ENCODE results near the gene OIT3.

Gene OIT3

DNA sequence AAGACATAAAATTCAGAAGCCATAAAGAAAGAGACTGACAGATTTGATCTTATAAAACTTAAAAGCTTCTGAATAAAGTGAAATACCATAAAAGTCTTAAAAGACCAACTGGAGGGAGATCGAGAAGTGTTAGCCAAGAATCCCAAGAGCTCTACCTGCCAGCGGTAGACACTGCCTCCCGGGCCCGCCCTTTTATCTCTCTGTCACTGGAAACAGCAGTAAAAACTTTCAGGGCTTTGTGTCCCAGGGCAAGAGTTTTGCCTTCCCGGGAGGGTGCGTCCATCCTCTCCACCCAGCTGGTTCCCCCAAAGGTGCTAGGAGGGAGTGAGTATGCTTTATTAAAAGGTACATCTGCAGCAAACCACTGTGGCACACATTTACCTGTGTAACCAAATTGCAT lies 55.2 kb downstream of the OIT3 start:
- H3K27ac Mint-ChIP-seq, result no peak overlapping the region
- H3K36me3 Mint-ChIP-seq (ENCODE audit: low read depth), result no peaks in the 10 kb centered on the region
- DNase-seq, result no peak
- H3K4me3 Mint-ChIP-seq, result no peak overlapping the region
- peaks cover 3% of the 10 kb centered on the region for H3K9me3 Mint-ChIP-seq
- no peak for TF ChIP-seq CTCF (IDR thresholded peaks at IDR 0.05)
- H3K27me3 Mint-ChIP-seq (ENCODE audit: low read depth, poor library complexity), result no peaks in the 10 kb centered on the region
- H3K4me1 Mint-ChIP-seq, result peaks cover 15% of the 10 kb centered on the region

DNA sequence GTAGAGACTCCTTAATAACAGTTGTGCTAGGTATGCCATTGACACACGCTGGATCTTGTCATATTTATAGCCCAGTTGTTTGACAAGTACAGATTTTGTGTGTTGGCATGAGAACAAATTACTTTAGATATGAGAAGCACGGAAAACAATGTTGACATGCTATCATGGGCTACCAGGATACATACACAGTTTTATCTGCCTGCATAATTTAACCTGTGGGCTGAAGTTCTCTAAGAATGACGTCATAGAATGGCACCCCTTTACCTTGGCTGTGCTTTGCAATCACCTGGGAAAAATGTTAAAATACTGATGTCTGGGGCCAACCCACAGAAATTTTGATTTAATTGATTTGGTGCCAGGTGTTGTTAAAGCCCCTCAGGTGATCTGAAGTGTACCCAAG lies 58.2 kb downstream of the OIT3 start:
- TF ChIP-seq CTCF (IDR thresholded peaks at IDR 0.05), result no peak
- no peak overlapping the region for H3K4me3 Mint-ChIP-seq
- H3K36me3 Mint-ChIP-seq (ENCODE audit: low read depth), result no peaks in the 10 kb centered on the region
- no peak for DNase-seq
- no peaks in the 10 kb centered on the region for H3K9me3 Mint-ChIP-seq
- peaks cover 2% of the 10 kb centered on the region for H3K27me3 Mint-ChIP-seq (ENCODE audit: low read depth, poor library complexity)
- peaks cover 33% of the 10 kb centered on the region for H3K4me1 Mint-ChIP-seq
- no peak overlapping the region for H3K27ac Mint-ChIP-seq

DNA sequence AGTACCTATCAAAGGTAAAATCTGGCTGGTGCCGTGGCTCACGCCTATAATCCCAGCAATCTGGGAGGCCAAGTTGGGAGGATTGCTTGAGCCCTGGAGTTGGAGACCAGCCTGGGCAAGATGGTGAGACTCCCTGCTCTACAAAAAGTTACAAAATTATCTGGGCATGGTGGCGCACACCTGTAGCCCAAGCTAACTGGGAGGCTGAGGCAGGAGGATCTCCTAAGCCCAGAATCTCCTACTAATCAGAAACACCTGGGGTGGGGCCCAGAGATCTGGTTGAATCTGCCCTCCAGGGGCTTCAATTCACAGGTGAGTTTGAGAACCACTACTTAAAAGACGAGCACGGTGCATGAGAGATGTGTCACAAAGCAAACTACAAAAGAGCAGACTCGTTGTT lies 58.6 kb downstream of the OIT3 start:
- Mint-ChIP-seq H3K4me3 (no peak overlapping the region), H3K4me1 (peaks cover 33% of the 10 kb centered on the region), H3K27me3 (ENCODE audit: low read depth, poor library complexity) (peaks cover 2% of the 10 kb centered on the region), H3K27ac (no peak overlapping the region), H3K36me3 (ENCODE audit: low read depth) (no peaks in the 10 kb centered on the region), H3K9me3 (no peaks in the 10 kb centered on the region)
- no peak for TF ChIP-seq CTCF (IDR thresholded peaks at IDR 0.05)
- no peak for DNase-seq

DNA sequence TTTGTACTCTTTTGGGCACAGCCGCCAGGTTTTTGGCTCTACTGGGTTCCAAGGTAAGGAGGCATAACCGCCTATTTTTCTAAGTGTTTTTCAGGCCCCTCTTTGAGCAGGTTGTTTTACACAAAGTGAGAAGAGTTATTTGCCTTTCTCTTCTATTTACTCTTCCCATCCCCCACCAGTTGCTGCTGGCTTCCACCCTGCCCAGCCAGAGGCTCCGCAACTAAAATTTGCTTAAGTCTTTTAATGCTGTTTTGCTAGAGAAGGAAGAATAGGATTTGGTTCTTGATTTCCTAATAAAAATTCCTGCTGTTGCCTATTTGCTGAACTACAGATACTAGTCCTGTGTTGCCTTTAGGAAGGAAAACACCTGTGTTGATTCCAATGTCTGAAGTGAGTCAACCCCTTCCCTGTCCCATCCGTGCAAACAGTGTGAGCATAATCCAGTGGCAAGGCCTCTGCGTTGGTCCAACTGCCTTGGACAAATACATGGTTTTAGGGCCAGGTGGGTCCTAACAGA lies 59.2 kb downstream of the OIT3 start:
- peaks cover 4% of the 10 kb centered on the region for H3K27me3 Mint-ChIP-seq (ENCODE audit: low read depth, poor library complexity)
- no peaks in the 10 kb centered on the region for H3K9me3 Mint-ChIP-seq
- no peak overlapping the region for H3K4me3 Mint-ChIP-seq
- H3K4me1 Mint-ChIP-seq, result peaks cover 33% of the 10 kb centered on the region
- no peak for TF ChIP-seq CTCF (IDR thresholded peaks at IDR 0.05)
- H3K36me3 Mint-ChIP-seq (ENCODE audit: low read depth), result no peaks in the 10 kb centered on the region
- H3K27ac Mint-ChIP-seq, result no peak overlapping the region
- DNase-seq, result no peak

- Mint-ChIP-seq H3K4me1 (peaks cover 33% of the 10 kb centered on the region), H3K27me3 (ENCODE audit: low read depth, poor library complexity) (peaks cover 6% of the 10 kb centered on the region), H3K4me3 (no peak overlapping the region), H3K36me3 (ENCODE audit: low read depth) (no peaks in the 10 kb centered on the region), H3K9me3 (no peaks in the 10 kb centered on the region), H3K27ac (peak overlapping the region; percentile 88)
- no peak for TF ChIP-seq CTCF (IDR thresholded peaks at IDR 0.05)
- peak; percentile 33 for DNase-seq
Measured at GRCh38 chr10:72953687-72954086, 60.1 kb downstream of the OIT3 start.

DNA sequence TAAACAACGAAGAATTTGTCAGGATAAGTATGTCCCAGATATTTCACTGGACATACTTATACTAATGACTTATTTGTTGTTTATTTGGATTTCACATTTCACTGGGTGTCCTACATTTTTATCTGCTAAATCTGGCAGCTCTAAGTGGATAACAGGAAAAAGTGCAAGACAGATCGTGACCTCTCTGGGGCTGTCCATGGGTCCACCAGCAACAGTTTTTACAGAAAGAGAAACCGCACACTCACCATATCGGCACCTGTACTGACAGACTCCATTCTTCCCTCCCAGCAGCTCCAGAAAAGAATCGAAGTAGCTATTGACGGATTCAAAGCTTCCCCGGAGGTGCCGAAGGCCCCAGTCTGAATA lies 60.7 kb downstream of the OIT3 start:
- H3K4me3 Mint-ChIP-seq, result no peak overlapping the region
- no peaks in the 10 kb centered on the region for H3K9me3 Mint-ChIP-seq
- H3K4me1 Mint-ChIP-seq, result peaks cover 33% of the 10 kb centered on the region
- no peak for DNase-seq
- H3K27ac Mint-ChIP-seq, result peak overlapping the region; percentile 88
- H3K27me3 Mint-ChIP-seq (ENCODE audit: low read depth, poor library complexity), result peaks cover 6% of the 10 kb centered on the region
- TF ChIP-seq CTCF (IDR thresholded peaks at IDR 0.05), result no peak
- H3K36me3 Mint-ChIP-seq (ENCODE audit: low read depth), result no peaks in the 10 kb centered on the region

Measured in nephron progenitor cell (in vitro differentiated cells).